Osteoblast (primary cell): ENCODE measurements around the gene ARL8B. TPM values are rescaled to one million over a fixed set of nuclear protein-coding genes. Genes with fewer than 3 reads are reported as not detected.
"Not testable (repeated sequence)": the region's sequence is repeated elsewhere in the genome, so short reads cannot be mapped to it uniquely, and the experiment has no call there.

Source experiments
- DNase-seq: peaks from one replicate; pipeline ENCODE4 v3.0.0; 2011; ENCODE audit warnings: low spot score, mixed read lengths; ENCODE audit not compliant: insufficient read length; ENCODE audit errors: missing footprints
- H2AFZ ChIP-seq: 2 replicates; pipeline ENCODE4 v1.6.0; 2011; ENCODE audit warnings: mild to moderate bottlenecking, low read length
- H3K27ac ChIP-seq: 2 replicates; pipeline ENCODE4 v1.5.1; 2011; ENCODE audit warnings: mild to moderate bottlenecking, low read depth, low read length, moderate library complexity
- H3K27me3 ChIP-seq: 2 replicates; pipeline ENCODE4 v1.6.0; 2012; ENCODE audit warnings: mild to moderate bottlenecking, control low read depth, inconsistent platforms, low read length, moderate library complexity; ENCODE audit not compliant: insufficient read depth
- H3K36me3 ChIP-seq: 2 replicates; pipeline ENCODE4 v1.5.1; 2011; ENCODE audit warnings: mild to moderate bottlenecking, low read length, control low read depth, moderate library complexity; ENCODE audit not compliant: insufficient read depth
- H3K4me1 ChIP-seq: 2 replicates; pipeline ENCODE4 v1.5.1; 2011; ENCODE audit warnings: mild to moderate bottlenecking, low read length, control low read depth, moderate library complexity; ENCODE audit not compliant: insufficient read depth
- H3K4me2 ChIP-seq: 2 replicates; pipeline ENCODE4 v1.6.0; 2011; ENCODE audit warnings: mild to moderate bottlenecking, low read length; ENCODE audit not compliant: insufficient read depth
- H3K4me3 ChIP-seq: fragments of 200-600 bp; sonication (generic); 3 replicates; pipeline ENCODE4 v1.5.1; 2012; ENCODE audit warnings: mild to moderate bottlenecking, low read length, inconsistent platforms; ENCODE audit not compliant: insufficient read depth
- H3K79me2 ChIP-seq: 2 replicates; pipeline ENCODE4 v1.6.0; 2012; ENCODE audit warnings: mild to moderate bottlenecking, low read length, control low read depth, inconsistent platforms; ENCODE audit not compliant: insufficient read depth
- H3K9me3 ChIP-seq: 2 replicates; pipeline ENCODE4 v1.5.1; 2011; ENCODE audit warnings: low read depth, low read length, control low read depth
- H4K20me1 ChIP-seq: 2 replicates; pipeline ENCODE4 v1.6.0; 2012; ENCODE audit warnings: mild to moderate bottlenecking, low read length, control low read depth; ENCODE audit not compliant: insufficient read depth
- total RNA-seq: library from RNA; depleted of rRNA; stranded (reverse); fragments of >200 nt; gene quantifications from 2 replicates; pipeline ENCODE4 v1.2.3, GENCODE V29; 2012
- TF ChIP-seq, protein P1 (sequence below): IDR thresholded peaks from 2 replicates; pipeline ENCODE4 v1.5.1; 2011; ENCODE audit warnings: mild to moderate bottlenecking, low read depth, low read length, moderate library complexity; ENCODE audit errors: extremely low read depth

Gene ARL8B
- total RNA-seq, 1 donor, result 90.8 TPM

DNA sequence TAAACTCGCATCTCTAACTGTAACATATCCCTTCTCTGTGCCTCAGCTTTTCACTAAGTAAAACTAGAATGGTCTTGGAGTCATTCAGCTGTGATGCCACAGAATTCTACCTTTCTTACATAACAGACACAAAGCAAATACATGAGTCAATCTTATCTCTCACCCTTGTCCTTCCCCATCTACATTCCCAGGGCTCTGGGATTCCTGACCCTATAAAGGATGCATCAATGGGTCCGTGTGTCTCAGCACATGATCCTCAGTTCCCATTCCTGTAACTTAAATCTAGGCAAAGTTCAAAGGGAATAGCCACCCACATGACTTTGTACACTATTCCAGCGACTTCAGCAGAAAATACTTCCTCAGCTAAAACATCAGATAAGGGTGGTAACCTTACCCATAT lies 11.8 kb upstream of the ARL8B start:
- no peaks in the 10 kb centered on the region for H3K36me3 ChIP-seq
- no peak overlapping the region for H2AFZ ChIP-seq
- no peak overlapping the region for H3K4me3 ChIP-seq
- no peak overlapping the region for H3K27ac ChIP-seq
- H3K4me2 ChIP-seq, result no peak overlapping the region
- H3K4me1 ChIP-seq, result no peaks in the 10 kb centered on the region
- DNase-seq, result no peak
- H3K9me3 ChIP-seq, result no peaks in the 10 kb centered on the region
- H4K20me1 ChIP-seq, result no peaks in the 10 kb centered on the region
- TF ChIP-seq, protein P1, sequence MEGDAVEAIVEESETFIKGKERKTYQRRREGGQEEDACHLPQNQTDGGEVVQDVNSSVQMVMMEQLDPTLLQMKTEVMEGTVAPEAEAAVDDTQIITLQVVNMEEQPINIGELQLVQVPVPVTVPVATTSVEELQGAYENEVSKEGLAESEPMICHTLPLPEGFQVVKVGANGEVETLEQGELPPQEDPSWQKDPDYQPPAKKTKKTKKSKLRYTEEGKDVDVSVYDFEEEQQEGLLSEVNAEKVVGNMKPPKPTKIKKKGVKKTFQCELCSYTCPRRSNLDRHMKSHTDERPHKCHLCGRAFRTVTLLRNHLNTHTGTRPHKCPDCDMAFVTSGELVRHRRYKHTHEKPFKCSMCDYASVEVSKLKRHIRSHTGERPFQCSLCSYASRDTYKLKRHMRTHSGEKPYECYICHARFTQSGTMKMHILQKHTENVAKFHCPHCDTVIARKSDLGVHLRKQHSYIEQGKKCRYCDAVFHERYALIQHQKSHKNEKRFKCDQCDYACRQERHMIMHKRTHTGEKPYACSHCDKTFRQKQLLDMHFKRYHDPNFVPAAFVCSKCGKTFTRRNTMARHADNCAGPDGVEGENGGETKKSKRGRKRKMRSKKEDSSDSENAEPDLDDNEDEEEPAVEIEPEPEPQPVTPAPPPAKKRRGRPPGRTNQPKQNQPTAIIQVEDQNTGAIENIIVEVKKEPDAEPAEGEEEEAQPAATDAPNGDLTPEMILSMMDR, result no peak
- H3K79me2 ChIP-seq, result no peaks in the 10 kb centered on the region
- H3K27me3 ChIP-seq, result no peaks in the 10 kb centered on the region

- TF ChIP-seq, protein P1, result no peak
- H3K4me1 ChIP-seq, result no peaks in the 10 kb centered on the region
- H3K27ac ChIP-seq, result no peak overlapping the region
- no peaks in the 10 kb centered on the region for H3K9me3 ChIP-seq
- H3K4me2 ChIP-seq, result no peak overlapping the region
- H3K79me2 ChIP-seq, result no peaks in the 10 kb centered on the region
- no peaks in the 10 kb centered on the region for H4K20me1 ChIP-seq
- H2AFZ ChIP-seq, result no peak overlapping the region
- H3K4me3 ChIP-seq, result no peak overlapping the region
- DNase-seq, result no peak
- no peaks in the 10 kb centered on the region for H3K27me3 ChIP-seq
- no peaks in the 10 kb centered on the region for H3K36me3 ChIP-seq
Observed at GRCh38 chr3:5112043-5112442, 10.0 kb upstream of the ARL8B start.

DNA sequence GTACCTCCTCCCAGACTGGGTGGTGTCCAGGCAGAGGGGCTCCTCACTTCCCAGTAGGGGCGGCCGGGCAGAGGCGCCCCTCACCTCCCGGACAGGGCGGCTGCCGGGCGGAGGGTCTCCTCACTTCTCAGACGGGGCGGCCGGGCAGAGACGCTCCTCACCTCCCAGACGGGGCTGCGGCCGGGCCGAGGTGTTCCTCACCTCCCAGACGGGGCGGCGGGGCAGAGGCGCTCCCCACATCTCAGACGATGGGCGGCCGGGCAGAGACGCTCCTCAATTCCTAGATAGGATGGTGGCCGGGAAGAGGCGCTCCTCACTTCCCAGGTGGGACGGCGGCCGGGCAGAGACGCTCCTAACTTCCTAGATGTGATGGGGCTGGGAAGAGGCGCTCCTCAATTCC lies 8.4 kb upstream of the ARL8B start:
- H3K4me2 ChIP-seq, H3K36me3 ChIP-seq, H3K27ac ChIP-seq, H3K9me3 ChIP-seq, H3K27me3 ChIP-seq, DNase-seq, H3K4me1 ChIP-seq, H3K4me3 ChIP-seq, H3K79me2 ChIP-seq, H4K20me1 ChIP-seq, H2AFZ ChIP-seq: not testable (repeated sequence)

GRCh38 chr3:5115506-5116162 lies 6.5 kb upstream of the ARL8B start:
- Histone ChIP-seq H3K36me3 (no peaks in the 10 kb centered on the region), H3K27ac (no peak overlapping the region), H4K20me1 (no peaks in the 10 kb centered on the region), H3K4me1 (no peaks in the 10 kb centered on the region), H3K4me2 (peak overlapping the region; percentile 45), H3K9me3 (no peaks in the 10 kb centered on the region), H3K79me2 (no peaks in the 10 kb centered on the region), H3K27me3 (no peaks in the 10 kb centered on the region), H2AFZ (peak overlapping the region; percentile 72), H3K4me3 (no peak overlapping the region)
- peak; percentile 85 for DNase-seq
- TF ChIP-seq, protein P1, result no peak
